ENCODE results near the gene COL24A1.

Gene COL24A1

DNA sequence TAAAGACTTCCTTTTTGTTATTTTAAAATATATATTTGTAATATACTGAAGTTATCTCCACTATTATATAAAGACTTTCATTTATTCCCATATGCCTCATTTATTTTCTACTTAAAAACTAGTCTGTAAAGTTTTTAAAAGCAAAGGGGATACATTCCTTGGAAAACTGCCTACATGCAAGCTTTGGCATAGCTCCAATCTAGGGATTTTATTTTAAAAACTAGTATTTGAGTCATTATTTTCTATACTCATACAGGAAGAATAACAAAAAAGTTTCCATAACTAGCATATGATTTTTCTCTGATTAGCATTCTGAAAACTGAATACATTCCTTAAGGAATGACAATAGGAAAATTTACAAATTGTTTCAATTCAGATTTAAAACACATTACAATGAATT lies 88.9 kb downstream of the COL24A1 start:
- H3K27me3 ChIP-seq (ENCODE audit: insufficient read depth, low read length, poor library complexity), result no peaks in the 10 kb centered on the region
- H3K4me2 ChIP-seq (ENCODE audit: insufficient read depth, low read length), result no peak overlapping the region
- H3K4me1 ChIP-seq (ENCODE audit: insufficient read depth, low read length), result no peaks in the 10 kb centered on the region
- no peak overlapping the region for H3K9ac ChIP-seq (ENCODE audit: low read depth, low read length)
- DNase-seq (no peak), ATAC-seq (ENCODE audit: insufficient read depth, low read depth) (no peak)
- no peak overlapping the region for H2AFZ ChIP-seq (ENCODE audit: low read depth, low read length)
- H3K9me3 ChIP-seq (ENCODE audit: insufficient read depth, low read length, severe bottlenecking), result no peaks in the 10 kb centered on the region
- H3K36me3 ChIP-seq (ENCODE audit: insufficient read depth, low read length), result no peaks in the 10 kb centered on the region
- no peaks in the 10 kb centered on the region for H3K79me2 ChIP-seq (ENCODE audit: insufficient read depth, low read length)
- no peak overlapping the region for H3K4me3 ChIP-seq (ENCODE audit: low read depth in 1 of 2, low read length in 2 of 2)
- no peaks in the 10 kb centered on the region for H4K20me1 ChIP-seq (ENCODE audit: insufficient read depth, low read length)
- no peak overlapping the region for H3K27ac ChIP-seq (ENCODE audit: low read length)
- no peak for TF ChIP-seq EZH2 (IDR thresholded peaks at IDR 0.05; ENCODE audit: borderline replicate concordance, low read depth, low read length, severe bottlenecking)
- TF ChIP-seq, protein P1, sequence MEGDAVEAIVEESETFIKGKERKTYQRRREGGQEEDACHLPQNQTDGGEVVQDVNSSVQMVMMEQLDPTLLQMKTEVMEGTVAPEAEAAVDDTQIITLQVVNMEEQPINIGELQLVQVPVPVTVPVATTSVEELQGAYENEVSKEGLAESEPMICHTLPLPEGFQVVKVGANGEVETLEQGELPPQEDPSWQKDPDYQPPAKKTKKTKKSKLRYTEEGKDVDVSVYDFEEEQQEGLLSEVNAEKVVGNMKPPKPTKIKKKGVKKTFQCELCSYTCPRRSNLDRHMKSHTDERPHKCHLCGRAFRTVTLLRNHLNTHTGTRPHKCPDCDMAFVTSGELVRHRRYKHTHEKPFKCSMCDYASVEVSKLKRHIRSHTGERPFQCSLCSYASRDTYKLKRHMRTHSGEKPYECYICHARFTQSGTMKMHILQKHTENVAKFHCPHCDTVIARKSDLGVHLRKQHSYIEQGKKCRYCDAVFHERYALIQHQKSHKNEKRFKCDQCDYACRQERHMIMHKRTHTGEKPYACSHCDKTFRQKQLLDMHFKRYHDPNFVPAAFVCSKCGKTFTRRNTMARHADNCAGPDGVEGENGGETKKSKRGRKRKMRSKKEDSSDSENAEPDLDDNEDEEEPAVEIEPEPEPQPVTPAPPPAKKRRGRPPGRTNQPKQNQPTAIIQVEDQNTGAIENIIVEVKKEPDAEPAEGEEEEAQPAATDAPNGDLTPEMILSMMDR (IDR thresholded peaks at IDR 0.05; ENCODE audit: borderline replicate concordance, extremely low read depth, low read length, poor library complexity, severe bottlenecking), result no peak

DNA sequence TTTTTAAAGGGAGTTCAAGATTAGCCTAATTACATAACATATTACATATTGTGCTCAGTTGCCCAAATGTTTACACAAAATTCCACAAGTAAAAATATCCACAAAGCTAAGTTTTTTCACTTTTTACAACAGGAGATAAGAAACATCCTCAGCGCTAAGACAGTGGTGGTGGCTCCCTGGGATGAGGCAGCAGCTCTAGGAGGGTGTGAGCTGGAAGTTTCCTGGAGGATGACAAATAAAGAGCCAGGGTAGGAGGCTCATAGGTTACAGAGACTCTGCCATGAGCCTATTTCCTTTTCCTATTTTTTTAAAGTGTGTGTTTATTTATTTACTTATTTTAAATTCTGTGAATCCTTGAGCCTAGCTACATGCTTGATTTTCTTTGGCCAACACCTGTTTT lies 91.7 kb downstream of the COL24A1 start:
- Histone ChIP-seq H4K20me1 (ENCODE audit: insufficient read depth, low read length) (no peaks in the 10 kb centered on the region), H3K4me3 (ENCODE audit: low read depth in 1 of 2, low read length in 2 of 2) (no peak overlapping the region), H3K36me3 (ENCODE audit: insufficient read depth, low read length) (no peaks in the 10 kb centered on the region), H3K79me2 (ENCODE audit: insufficient read depth, low read length) (no peaks in the 10 kb centered on the region), H3K4me1 (ENCODE audit: insufficient read depth, low read length) (no peaks in the 10 kb centered on the region), H3K27me3 (ENCODE audit: insufficient read depth, low read length, poor library complexity) (no peaks in the 10 kb centered on the region), H2AFZ (ENCODE audit: low read depth, low read length) (no peak overlapping the region), H3K9me3 (ENCODE audit: insufficient read depth, low read length, severe bottlenecking) (no peaks in the 10 kb centered on the region), H3K9ac (ENCODE audit: low read depth, low read length) (no peak overlapping the region), H3K27ac (ENCODE audit: low read length) (no peak overlapping the region), H3K4me2 (ENCODE audit: insufficient read depth, low read length) (no peak overlapping the region)
- DNase-seq, result no peak
- ATAC-seq (ENCODE audit: insufficient read depth, low read depth), result no peak
- TF ChIP-seq EZH2 (IDR thresholded peaks at IDR 0.05; ENCODE audit: borderline replicate concordance, low read depth, low read length, severe bottlenecking), result no peak
- TF ChIP-seq, protein P1 (IDR thresholded peaks at IDR 0.05; ENCODE audit: borderline replicate concordance, extremely low read depth, low read length, poor library complexity, severe bottlenecking), result no peak

DNA sequence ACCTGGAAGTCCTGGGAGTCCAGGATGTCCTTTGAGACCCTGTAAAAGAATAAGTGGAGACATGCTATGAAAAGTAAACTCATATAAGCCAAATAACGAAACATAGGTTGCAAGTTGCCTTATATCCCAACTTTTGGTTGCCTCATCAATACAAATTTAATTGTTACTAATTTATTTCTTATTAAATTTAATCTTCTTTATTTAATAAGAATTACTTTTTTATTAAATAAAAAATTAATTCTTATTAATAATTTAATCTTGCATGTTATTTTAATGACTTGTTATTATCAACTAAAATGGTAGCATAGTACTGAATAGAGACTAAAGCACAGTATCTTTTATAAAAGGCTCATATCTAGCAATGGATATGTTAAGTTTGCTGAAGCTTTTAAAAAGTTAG lies 92.9 kb downstream of the COL24A1 start:
- Histone ChIP-seq H3K9me3 (ENCODE audit: insufficient read depth, low read length, severe bottlenecking) (no peaks in the 10 kb centered on the region), H3K36me3 (ENCODE audit: insufficient read depth, low read length) (no peaks in the 10 kb centered on the region), H3K9ac (ENCODE audit: low read depth, low read length) (no peak overlapping the region), H3K27ac (ENCODE audit: low read length) (no peak overlapping the region), H3K4me2 (ENCODE audit: insufficient read depth, low read length) (no peak overlapping the region), H4K20me1 (ENCODE audit: insufficient read depth, low read length) (no peaks in the 10 kb centered on the region), H2AFZ (ENCODE audit: low read depth, low read length) (no peak overlapping the region), H3K4me3 (ENCODE audit: low read depth in 1 of 2, low read length in 2 of 2) (no peak overlapping the region), H3K4me1 (ENCODE audit: insufficient read depth, low read length) (no peaks in the 10 kb centered on the region), H3K27me3 (ENCODE audit: insufficient read depth, low read length, poor library complexity) (no peaks in the 10 kb centered on the region), H3K79me2 (ENCODE audit: insufficient read depth, low read length) (no peaks in the 10 kb centered on the region)
- no peak for ATAC-seq (ENCODE audit: insufficient read depth, low read depth)
- TF ChIP-seq EZH2 (IDR thresholded peaks at IDR 0.05; ENCODE audit: borderline replicate concordance, low read depth, low read length, severe bottlenecking), result no peak
- TF ChIP-seq, protein P1 (IDR thresholded peaks at IDR 0.05; ENCODE audit: borderline replicate concordance, extremely low read depth, low read length, poor library complexity, severe bottlenecking), result no peak
- no peak for DNase-seq

DNA sequence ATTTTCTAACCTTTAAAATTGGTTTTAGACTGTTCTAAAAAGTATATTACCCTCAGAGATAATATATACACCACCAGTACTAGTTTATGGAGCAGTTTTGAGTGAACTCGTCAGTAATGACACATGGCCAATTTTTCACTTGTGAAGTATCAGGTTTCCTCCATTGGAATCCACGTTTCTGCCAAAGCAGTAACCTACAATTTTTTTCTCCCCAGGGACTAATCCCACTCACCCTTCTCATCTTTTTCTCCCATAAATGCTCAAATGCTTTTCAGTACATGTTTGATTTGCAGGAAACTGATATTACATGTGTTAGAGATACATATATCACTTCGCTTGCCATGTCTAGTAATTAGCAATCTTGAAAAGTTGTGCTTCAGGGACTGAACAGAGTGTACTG lies 94.1 kb downstream of the COL24A1 start:
- Histone ChIP-seq H3K79me2 (ENCODE audit: insufficient read depth, low read length) (no peaks in the 10 kb centered on the region), H3K27ac (ENCODE audit: low read length) (no peak overlapping the region), H3K9me3 (ENCODE audit: insufficient read depth, low read length, severe bottlenecking) (no peaks in the 10 kb centered on the region), H3K9ac (ENCODE audit: low read depth, low read length) (no peak overlapping the region), H2AFZ (ENCODE audit: low read depth, low read length) (no peak overlapping the region), H3K4me2 (ENCODE audit: insufficient read depth, low read length) (no peak overlapping the region), H3K36me3 (ENCODE audit: insufficient read depth, low read length) (no peaks in the 10 kb centered on the region), H3K27me3 (ENCODE audit: insufficient read depth, low read length, poor library complexity) (no peaks in the 10 kb centered on the region), H3K4me1 (ENCODE audit: insufficient read depth, low read length) (no peaks in the 10 kb centered on the region), H4K20me1 (ENCODE audit: insufficient read depth, low read length) (no peaks in the 10 kb centered on the region), H3K4me3 (ENCODE audit: low read depth in 1 of 2, low read length in 2 of 2) (no peak overlapping the region)
- no peak for ATAC-seq (ENCODE audit: insufficient read depth, low read depth)
- TF ChIP-seq, protein P1 (IDR thresholded peaks at IDR 0.05; ENCODE audit: borderline replicate concordance, extremely low read depth, low read length, poor library complexity, severe bottlenecking), result no peak
- TF ChIP-seq EZH2 (IDR thresholded peaks at IDR 0.05; ENCODE audit: borderline replicate concordance, low read depth, low read length, severe bottlenecking), result no peak
- DNase-seq, result no peak
